NCI-H524 treated with DMSO at 0.1 percent for 48 hours (cell line): ENCODE data around the gene CHN1.

Experiments
- DNase-seq: peaks from one replicate; lab custom pipeline; 2025; lab: John Stamatoyannopoulos, UW

CHN1 gene

GRCh38 chr2:175004980-175005732 lies at the start of gene CHN1:
CHN1 (minus strand) TSS chr2:175005381; CDS start chr2:175004912, 469 bp downstream.
- no peak for DNase-seq

GRCh38 chr2:175054340-175054739 lies 49.2 kb upstream of the CHN1 start:
- no peak for DNase-seq

GRCh38 chr2:175049661-175050060 lies 44.5 kb upstream of the CHN1 start:
- DNase-seq: no peak

- DNase-seq: no peak
Observed at GRCh38 chr2:175048275-175048674, 43.1 kb upstream of the CHN1 start.

- DNase-seq: no peak
Observed at GRCh38 chr2:175039490-175039889, 34.3 kb upstream of the CHN1 start.

GRCh38 chr2:175039031-175039430 lies 33.9 kb upstream of the CHN1 start:
- no peak for DNase-seq

- no peak for DNase-seq
Observed at GRCh38 chr2:175037941-175038340, 32.8 kb upstream of the CHN1 start.

- no peak for DNase-seq
Observed at GRCh38 chr2:175036582-175037018, 31.4 kb upstream of the CHN1 start.

- no peak for DNase-seq
Observed at GRCh38 chr2:175035806-175036205, 30.6 kb upstream of the CHN1 start.

- DNase-seq: no peak
Observed at GRCh38 chr2:175034716-175035115, 29.5 kb upstream of the CHN1 start.

GRCh38 chr2:175030380-175031271 lies 25.4 kb upstream of the CHN1 start:
- no peak for DNase-seq

GRCh38 chr2:175027755-175028154 lies 22.6 kb upstream of the CHN1 start:
- no peak for DNase-seq

GRCh38 chr2:175026385-175026784 lies 21.2 kb upstream of the CHN1 start:
- DNase-seq: no peak

GRCh38 chr2:175025946-175026345 lies 20.8 kb upstream of the CHN1 start:
- no peak for DNase-seq

- DNase-seq: no peak
Observed at GRCh38 chr2:175025233-175025632, 20.1 kb upstream of the CHN1 start.

GRCh38 chr2:175022923-175023322 lies 17.7 kb upstream of the CHN1 start:
- DNase-seq: no peak

GRCh38 chr2:175019566-175020327 lies 14.6 kb upstream of the CHN1 start:
- no peak for DNase-seq

- no peak for DNase-seq
Observed at GRCh38 chr2:175017618-175018414, 12.6 kb upstream of the CHN1 start.

GRCh38 chr2:175015340-175015739 lies 10.2 kb upstream of the CHN1 start:
- no peak for DNase-seq

GRCh38 chr2:175012516-175012915 lies 7.3 kb upstream of the CHN1 start:
- no peak for DNase-seq

GRCh38 chr2:175011505-175011904 lies 6.3 kb upstream of the CHN1 start:
- no peak for DNase-seq
